ENCODE data around the gene GJB6. TPM values are rescaled to one million over a fixed set of nuclear protein-coding genes. Genes with fewer than 3 reads are reported as not detected.
"Not testable (repeated sequence)": the region's sequence is repeated elsewhere in the genome, so short reads cannot be mapped to it uniquely, and the experiment has no call there.

GJB6 gene
- not detected for total RNA-seq

DNA sequence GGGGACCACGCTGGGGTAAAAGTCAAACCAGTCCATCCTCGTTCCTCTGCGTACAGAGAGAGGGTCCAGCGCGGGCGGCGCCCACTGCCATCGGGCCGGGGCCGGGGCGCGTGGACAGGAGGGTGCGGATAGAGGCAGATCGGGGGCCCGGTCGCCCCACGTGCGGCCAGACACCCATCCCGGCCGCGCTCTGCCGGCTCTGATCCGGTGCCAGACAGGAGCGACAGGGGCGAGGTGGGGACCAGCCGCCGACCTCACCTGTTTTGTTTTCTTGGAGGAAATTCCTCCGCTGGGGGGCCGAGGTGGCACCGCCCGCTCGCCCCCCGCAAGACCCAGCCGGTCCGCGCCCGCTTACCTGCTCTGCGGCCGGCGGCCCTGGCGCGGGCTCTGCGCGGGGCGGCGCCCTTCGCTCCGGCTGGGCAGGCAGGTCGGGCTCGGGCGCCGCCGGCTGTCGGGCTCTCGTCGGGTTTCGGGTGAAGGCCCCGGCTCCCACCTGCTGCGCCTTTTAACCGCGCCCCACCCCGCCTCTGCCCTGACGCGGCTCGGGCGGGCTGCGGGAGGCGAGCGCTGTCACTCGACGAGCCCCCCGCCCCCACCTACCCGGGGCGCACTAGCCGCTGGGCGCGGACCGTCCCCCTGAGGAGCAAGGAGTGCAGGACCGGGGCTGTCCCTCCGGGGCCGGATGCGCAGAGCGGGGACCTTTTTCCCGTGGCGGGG lies at the start of gene GJB6:
GJB6 (minus strand) TSS at position 481 of the 717 bp plus-strand sequence. CDS start 8,839 bp downstream, outside the sequence.
- DNase-seq (ENCODE audit: low spot score) (no peak), ATAC-seq (peak; percentile 91)

- DNase-seq (ENCODE audit: low spot score); ATAC-seq: not testable (repeated sequence)
These were observed 44.8 kb upstream of the GJB6 start for GRCh38 chr13:20276901-20277300.

- no peak for ATAC-seq
- no peak for DNase-seq (ENCODE audit: low spot score)
These were observed 42.3 kb upstream of the GJB6 start for GRCh38 chr13:20274466-20274865.

GRCh38 chr13:20272588-20273171 lies 40.6 kb upstream of the GJB6 start:
- ATAC-seq (no peak), DNase-seq (ENCODE audit: low spot score) (no peak)

DNA sequence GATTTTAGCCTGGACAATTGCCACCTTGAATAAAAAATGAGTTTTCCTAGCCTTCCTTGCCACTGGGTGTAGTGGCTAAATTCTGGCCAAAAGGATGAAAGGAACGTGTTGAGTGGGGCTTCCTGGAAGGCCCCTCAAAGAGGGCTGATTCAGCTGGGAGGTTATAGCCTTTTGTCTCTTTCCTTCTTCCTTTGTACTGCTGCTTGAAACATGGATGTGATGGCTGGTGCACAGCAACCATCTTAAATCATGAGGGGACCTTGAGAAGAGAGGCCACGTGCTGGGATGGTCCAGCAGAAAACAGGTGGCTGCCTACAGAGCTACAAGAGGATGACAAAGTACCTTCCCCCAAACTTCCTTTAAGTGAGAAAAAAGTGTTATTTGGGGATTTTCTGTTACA lies 40.0 kb upstream of the GJB6 start:
- ATAC-seq, result no peak
- no peak for DNase-seq (ENCODE audit: low spot score)

- no peak for ATAC-seq
- no peak for DNase-seq (ENCODE audit: low spot score)
These were observed 39.3 kb upstream of the GJB6 start for GRCh38 chr13:20271441-20271840.

DNA sequence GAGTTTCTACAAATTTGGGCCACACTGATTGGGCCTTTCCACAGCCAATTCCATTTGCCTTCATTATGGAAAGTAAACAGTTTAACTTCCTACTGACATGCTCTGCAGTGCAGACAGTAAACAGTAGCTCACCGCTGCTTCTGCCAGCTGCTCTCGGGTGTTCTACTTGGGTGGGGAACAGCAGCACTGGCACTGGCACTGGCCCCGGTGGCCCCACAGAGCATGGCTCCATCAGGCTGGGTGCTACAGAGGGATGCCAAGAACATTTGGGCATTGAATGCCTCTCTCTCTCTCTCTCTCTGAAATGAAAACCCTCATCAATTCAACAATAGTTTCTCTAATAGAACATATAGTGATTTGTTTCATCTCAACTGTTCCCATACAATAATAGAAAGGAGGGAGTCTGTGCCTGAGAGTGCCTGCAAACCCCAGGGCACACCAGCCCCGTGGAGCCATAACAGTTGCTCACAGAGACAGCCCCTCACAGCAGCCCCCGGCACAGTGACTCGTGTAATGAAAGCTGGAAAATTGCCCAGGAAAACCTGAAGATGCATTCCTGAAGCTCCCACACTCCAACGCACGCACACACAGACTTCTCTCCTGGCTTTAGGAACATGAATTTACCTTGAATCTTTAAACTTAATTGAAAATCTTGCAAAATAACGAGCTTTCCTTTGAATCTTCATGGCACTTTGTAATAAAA lies 38.2 kb upstream of the GJB6 start:
- DNase-seq (ENCODE audit: low spot score) (no peak), ATAC-seq (no peak)

DNA sequence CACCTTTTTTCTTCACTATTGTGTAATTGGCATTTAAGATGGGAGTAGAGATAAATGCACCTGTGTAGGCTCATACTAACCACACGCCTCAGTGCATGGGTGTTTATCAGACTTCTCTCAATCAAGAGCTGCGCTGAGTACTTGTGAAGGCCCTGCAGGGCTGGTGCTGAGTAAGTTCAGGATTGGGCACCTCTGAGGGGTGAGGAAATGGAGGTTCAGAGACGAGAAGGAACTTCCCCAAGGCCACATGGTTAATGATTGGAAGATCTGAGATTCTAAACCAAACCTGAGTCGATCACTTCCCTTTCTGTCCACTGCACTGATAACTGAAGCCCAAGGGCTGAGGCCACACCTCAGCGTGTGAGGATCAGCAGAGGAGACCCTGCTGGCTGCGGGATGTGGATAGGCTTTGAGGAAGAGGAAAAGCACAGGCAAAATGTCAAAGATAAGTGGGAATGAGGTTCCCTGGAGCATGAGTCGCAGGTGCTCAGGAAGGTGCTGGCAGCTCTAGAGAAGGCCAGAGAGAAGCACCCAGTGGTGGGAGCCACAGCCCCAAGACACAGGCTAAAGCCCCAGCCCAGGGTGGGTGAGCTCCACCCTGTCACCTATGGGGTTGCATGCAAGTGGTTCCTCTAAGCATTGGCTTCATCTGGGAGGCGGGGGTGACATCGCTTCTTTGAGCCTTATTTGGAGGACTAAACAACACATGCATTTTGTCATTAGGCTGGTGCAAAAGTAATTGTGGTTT lies 32.3 kb upstream of the GJB6 start:
- DNase-seq (ENCODE audit: low spot score) (no peak), ATAC-seq (peak; percentile 23)

GRCh38 chr13:20263393-20264044 lies 31.4 kb upstream of the GJB6 start:
- DNase-seq (ENCODE audit: low spot score), result no peak
- ATAC-seq, result peak; percentile 77

DNA sequence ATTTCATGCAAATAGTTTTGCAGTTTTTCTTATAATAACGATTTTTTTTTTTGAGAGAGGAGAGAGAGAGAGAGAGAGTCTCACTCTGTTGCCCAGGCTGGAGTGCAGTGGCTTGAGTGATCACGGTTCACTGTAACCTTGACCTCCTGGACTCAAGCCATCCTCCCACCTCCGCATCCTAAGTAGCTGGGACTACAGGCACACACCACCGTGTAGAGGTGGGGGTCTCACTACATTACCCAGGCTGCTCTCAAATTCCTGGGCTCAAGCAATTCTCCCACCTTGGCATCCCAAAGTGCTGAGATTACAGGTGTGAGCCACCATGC lies 26.8 kb upstream of the GJB6 start:
- ATAC-seq (peak; percentile 55), DNase-seq (ENCODE audit: low spot score) (no peak)

DNA sequence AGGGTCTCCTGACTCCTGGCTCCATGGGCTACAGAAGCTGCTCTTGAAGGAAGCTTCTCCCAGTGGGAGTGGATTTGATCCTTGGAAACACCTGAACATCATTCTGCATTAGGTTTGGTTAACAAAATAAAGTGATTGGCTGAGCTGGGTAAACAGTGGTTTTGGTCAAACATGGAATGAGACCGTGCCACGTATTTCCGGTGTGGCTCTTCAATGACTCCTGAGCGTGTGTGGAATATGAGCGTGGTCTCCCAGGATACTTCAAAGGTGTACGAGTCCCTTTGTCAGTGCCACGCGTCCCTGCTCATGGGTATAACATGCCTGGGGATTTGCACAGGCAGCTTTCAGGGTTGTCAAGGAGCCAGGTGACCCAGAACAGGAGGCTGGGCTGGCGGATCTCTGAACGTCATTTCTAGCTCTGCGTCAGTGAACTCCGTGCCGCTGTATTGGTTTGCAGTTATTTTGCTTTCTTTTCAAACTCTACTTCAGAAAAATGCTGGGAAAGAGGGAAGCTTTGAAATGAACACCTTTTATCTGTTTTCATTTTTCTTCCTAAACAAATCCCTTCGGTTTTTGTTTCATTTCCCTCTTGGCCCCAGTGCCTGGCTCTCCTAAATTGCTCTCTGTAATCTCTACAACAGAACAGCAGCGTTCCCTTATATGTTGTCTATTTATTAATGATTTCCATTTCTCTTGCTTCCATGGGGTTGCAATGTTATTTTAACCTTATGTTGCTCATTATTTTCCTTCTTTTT lies 26.3 kb upstream of the GJB6 start:
- DNase-seq (ENCODE audit: low spot score) (peak; percentile 68), ATAC-seq (peak; percentile 92)

GRCh38 chr13:20254076-20254475 lies 22.0 kb upstream of the GJB6 start:
- no peak for ATAC-seq
- no peak for DNase-seq (ENCODE audit: low spot score)

GRCh38 chr13:20249913-20250312 lies 17.8 kb upstream of the GJB6 start:
- DNase-seq (ENCODE audit: low spot score), result no peak
- no peak for ATAC-seq

- ATAC-seq (no peak), DNase-seq (ENCODE audit: low spot score) (no peak)
These were observed 15.8 kb upstream of the GJB6 start for GRCh38 chr13:20247963-20248362.

DNA sequence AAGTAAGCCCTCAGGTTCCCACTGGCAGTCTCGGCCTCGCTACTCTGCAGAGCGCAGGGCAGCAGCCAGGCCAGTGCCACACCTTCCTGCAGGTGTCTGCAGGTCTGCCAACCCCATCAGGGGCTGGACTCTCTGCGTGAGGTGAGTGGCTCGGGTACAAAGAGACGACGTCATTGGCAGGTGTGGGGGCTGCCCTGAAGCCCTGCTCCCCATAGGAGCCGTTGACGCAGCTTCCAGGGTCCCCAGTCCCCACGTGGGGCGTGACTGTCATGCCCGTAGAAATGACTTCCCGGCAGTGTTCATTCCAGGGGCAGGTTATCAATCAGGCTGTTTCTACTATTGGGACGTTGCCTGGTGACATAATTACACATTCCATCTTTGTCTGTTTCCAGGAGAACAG lies 15.3 kb upstream of the GJB6 start:
- ATAC-seq (peak; percentile 41), DNase-seq (ENCODE audit: low spot score) (no peak)

DNA sequence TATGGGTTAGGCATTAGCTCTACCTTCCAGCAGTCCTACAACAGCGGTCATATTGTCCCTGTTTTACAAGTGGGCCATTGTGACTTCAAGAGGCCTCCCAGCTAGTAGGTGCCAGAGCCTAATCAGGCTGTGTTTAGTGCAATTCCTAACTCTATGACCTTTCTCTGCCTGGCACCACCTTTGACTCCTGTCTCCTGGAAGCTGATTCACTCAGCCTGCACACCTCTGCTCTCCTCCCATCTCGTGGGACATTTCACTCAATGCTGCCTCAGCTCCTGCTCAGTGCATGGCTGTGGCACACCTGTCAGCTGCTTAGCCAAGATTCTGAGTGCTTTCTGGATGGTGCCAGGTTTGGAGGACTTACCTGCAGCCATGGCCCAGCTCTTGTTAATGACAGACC lies 9.5 kb upstream of the GJB6 start:
- DNase-seq (ENCODE audit: low spot score) (no peak), ATAC-seq (peak; percentile 46)

DNA sequence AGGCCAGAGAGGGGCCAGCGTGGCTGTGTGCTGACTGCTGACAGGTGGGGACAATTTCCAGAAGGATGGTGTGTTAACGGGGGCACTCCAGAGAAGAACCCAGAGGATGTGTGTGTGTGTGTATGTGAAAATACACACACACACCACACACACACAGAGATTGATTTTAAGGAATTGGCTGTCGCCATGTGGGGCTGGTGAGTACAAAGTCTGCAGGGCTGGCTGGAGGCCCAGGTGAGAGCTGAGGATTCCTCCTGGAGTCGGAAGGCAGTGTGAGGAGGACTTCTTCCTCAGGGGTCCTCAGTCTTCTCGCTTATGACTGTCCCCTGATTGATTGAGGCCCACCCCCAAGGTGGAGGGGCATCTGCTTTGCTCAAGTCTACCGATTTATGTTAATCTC lies 7.6 kb upstream of the GJB6 start:
- DNase-seq (ENCODE audit: low spot score), result peak; percentile 59
- peak; percentile 91 for ATAC-seq

DNA sequence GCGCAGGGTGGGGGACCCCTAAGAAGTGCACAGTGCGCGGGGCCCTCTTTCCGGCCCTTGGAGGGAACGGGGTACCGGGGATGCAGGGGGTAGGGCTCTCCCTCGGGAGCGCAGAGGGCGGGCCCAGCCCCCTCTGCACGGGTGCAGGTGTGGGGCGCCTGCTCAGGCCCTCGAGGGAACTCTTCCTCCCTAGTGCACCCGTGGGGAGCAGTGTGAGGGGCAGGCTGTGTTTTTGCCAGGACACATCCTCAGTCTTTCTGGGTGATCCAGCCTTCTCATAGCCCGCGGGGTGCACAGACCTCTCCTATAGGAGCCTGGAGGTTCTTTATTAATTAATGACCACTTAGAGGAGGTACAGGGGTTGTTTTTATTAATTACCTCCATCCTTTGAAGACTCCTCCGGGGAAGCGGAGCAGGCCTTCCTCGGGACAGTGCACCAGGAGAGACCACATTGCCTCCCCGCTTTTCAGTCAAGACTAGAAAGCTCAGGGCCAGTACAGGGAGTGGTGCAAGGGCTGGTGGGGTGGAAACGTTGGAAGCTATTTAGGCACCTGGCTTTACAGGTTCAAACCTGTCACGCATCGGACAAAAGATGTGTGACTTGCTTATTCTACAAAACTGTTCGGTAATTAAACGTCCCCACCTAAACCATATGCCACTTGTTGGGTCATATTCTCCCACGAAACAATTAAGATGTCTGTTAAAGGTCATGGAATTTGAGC lies 598 bp upstream of the GJB6 start:
- ATAC-seq (peak; percentile 7), DNase-seq (ENCODE audit: low spot score) (no peak)

Measured in left lobe of liver (tissue), 2 donors.